ENCODE measurements around the gene OR1E1. TPM values are rescaled to one million over a fixed set of nuclear protein-coding genes. Genes with fewer than 3 reads are reported as not detected.
"Not testable (repeated sequence)": the region's sequence is repeated elsewhere in the genome, so short reads cannot be mapped to it uniquely, and the experiment has no call there.

The OR1E1 gene
- total RNA-seq, 1 experiment from 2014 or later: not detected

GRCh38 chr17:3433741-3434140 lies 35.5 kb upstream of the OR1E1 start, which contains the start of gene OR1E2:
OR1E2 (minus strand) TSS chr17:3433841; CDS start chr17:3433841, 0 bp downstream.
- intact Hi-C loops (cut with micrococcal nuclease; ENCODE audit: unreplicated experiment): no loop called here
- BruUV-seq (replicated peaks): no TSS peak

GRCh38 chr17:3433215-3433614 lies 35.0 kb upstream of the OR1E1 start:
- H3K4me1 Mint-ChIP-seq (ENCODE audit: low read depth, unreplicated experiment); H3K27ac Mint-ChIP-seq (ENCODE audit: unreplicated experiment); H3K9me3 Mint-ChIP-seq (ENCODE audit: low read depth, unreplicated experiment); CTCF ChIA-PET; intact Hi-C loops (cut with micrococcal nuclease; ENCODE audit: unreplicated experiment); H3K36me3 Mint-ChIP-seq (ENCODE audit: insufficient read depth, unreplicated experiment); H3K4me3 Mint-ChIP-seq (ENCODE audit: low read depth, unreplicated experiment); BruUV-seq (replicated peaks): not testable (repeated sequence)
- peaks cover 36% of the 10 kb centered on the region for H3K27me3 Mint-ChIP-seq (ENCODE audit: unreplicated experiment)
- peak; percentile 1 for DNase-seq

More at GRCh38 chr17:3433741-3434140, 35.5 kb upstream of the OR1E1 start, which contains the start of gene OR1E2:
- Mint-ChIP-seq H3K4me1 (ENCODE audit: low read depth, unreplicated experiment) (no peaks in the 10 kb centered on the region), H3K36me3 (ENCODE audit: insufficient read depth, unreplicated experiment) (no peaks in the 10 kb centered on the region), H3K27ac (ENCODE audit: unreplicated experiment) (no peak within 1 kb of the TSS), H3K9me3 (ENCODE audit: low read depth, unreplicated experiment) (no peaks in the 10 kb centered on the region), H3K4me3 (ENCODE audit: low read depth, unreplicated experiment) (no peak within 1 kb of the TSS), H3K27me3 (ENCODE audit: unreplicated experiment) (peaks cover 41% of the 10 kb centered on the region)
- TF ChIP-seq, protein P1, sequence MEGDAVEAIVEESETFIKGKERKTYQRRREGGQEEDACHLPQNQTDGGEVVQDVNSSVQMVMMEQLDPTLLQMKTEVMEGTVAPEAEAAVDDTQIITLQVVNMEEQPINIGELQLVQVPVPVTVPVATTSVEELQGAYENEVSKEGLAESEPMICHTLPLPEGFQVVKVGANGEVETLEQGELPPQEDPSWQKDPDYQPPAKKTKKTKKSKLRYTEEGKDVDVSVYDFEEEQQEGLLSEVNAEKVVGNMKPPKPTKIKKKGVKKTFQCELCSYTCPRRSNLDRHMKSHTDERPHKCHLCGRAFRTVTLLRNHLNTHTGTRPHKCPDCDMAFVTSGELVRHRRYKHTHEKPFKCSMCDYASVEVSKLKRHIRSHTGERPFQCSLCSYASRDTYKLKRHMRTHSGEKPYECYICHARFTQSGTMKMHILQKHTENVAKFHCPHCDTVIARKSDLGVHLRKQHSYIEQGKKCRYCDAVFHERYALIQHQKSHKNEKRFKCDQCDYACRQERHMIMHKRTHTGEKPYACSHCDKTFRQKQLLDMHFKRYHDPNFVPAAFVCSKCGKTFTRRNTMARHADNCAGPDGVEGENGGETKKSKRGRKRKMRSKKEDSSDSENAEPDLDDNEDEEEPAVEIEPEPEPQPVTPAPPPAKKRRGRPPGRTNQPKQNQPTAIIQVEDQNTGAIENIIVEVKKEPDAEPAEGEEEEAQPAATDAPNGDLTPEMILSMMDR (IDR thresholded peaks at IDR 0.05; ENCODE audit: unreplicated experiment): no peak
- CTCF ChIA-PET: no interaction called here
- no peak for DNase-seq

GRCh38 chr17:3418222-3418621 lies 20.0 kb upstream of the OR1E1 start:
- CTCF ChIA-PET: no interaction called here
- intact Hi-C loops (cut with micrococcal nuclease; ENCODE audit: unreplicated experiment): no loop called here
- no peak for DNase-seq
- TF ChIP-seq, protein P1 (IDR thresholded peaks at IDR 0.05; ENCODE audit: unreplicated experiment): no peak
- Mint-ChIP-seq H3K36me3 (ENCODE audit: insufficient read depth, unreplicated experiment) (no peaks in the 10 kb centered on the region), H3K9me3 (ENCODE audit: low read depth, unreplicated experiment) (peaks cover 3% of the 10 kb centered on the region), H3K4me1 (ENCODE audit: low read depth, unreplicated experiment) (peaks cover 8% of the 10 kb centered on the region), H3K4me3 (ENCODE audit: low read depth, unreplicated experiment) (no peak overlapping the region), H3K27ac (ENCODE audit: unreplicated experiment) (no peak overlapping the region), H3K27me3 (ENCODE audit: unreplicated experiment) (no peaks in the 10 kb centered on the region)
- no TSS peak for BruUV-seq (replicated peaks)

- no peaks in the 10 kb centered on the region for H3K9me3 Mint-ChIP-seq (ENCODE audit: low read depth, unreplicated experiment)
- no peaks in the 10 kb centered on the region for H3K27me3 Mint-ChIP-seq (ENCODE audit: unreplicated experiment)
- CTCF ChIA-PET: no interaction called here
- DNase-seq: no peak
- no peak overlapping the region for H3K4me3 Mint-ChIP-seq (ENCODE audit: low read depth, unreplicated experiment)
- no peak overlapping the region for H3K27ac Mint-ChIP-seq (ENCODE audit: unreplicated experiment)
- intact Hi-C loops (cut with micrococcal nuclease; ENCODE audit: unreplicated experiment): no loop called here
- peaks cover under 1% of the 10 kb centered on the region for H3K4me1 Mint-ChIP-seq (ENCODE audit: low read depth, unreplicated experiment)
- no peaks in the 10 kb centered on the region for H3K36me3 Mint-ChIP-seq (ENCODE audit: insufficient read depth, unreplicated experiment)
- TF ChIP-seq, protein P1 (IDR thresholded peaks at IDR 0.05; ENCODE audit: unreplicated experiment): no peak
- no TSS peak for BruUV-seq (replicated peaks)
Observed at GRCh38 chr17:3415610-3416009, 17.4 kb upstream of the OR1E1 start.

DNA sequence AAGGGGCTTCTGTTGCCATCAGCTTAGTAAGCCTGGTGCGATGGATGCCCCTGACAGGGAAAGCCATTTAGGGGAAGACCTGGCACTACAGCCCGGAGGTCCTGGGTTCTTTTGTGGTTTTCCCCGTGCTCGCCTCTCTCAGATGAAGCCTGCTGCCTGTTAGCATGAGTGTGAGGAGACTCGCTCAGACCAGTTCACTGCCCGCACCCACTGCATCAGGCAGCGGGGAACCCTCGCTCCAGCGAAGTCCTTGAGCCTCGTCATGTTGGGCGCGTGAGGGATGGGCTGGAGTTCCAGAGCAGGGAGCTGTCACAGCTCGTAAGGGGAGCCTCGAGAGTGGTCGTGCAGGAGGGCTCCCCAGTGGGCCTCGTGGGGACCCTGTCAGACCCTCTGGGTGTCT lies 14.0 kb upstream of the OR1E1 start:
- CTCF ChIA-PET; H3K9me3 Mint-ChIP-seq (ENCODE audit: low read depth, unreplicated experiment); H3K4me3 Mint-ChIP-seq (ENCODE audit: low read depth, unreplicated experiment); BruUV-seq (replicated peaks); intact Hi-C loops (cut with micrococcal nuclease; ENCODE audit: unreplicated experiment); DNase-seq; H3K27ac Mint-ChIP-seq (ENCODE audit: unreplicated experiment); H3K4me1 Mint-ChIP-seq (ENCODE audit: low read depth, unreplicated experiment); H3K27me3 Mint-ChIP-seq (ENCODE audit: unreplicated experiment); H3K36me3 Mint-ChIP-seq (ENCODE audit: insufficient read depth, unreplicated experiment): not testable (repeated sequence)

Data from Calu3 (cell line).